Subcutaneous adipose tissue (tissue), 4 donors: Measurements from ENCODE around the gene RNLS. TPM values are rescaled to one million over a fixed set of nuclear protein-coding genes. Genes with fewer than 3 reads are reported as not detected.

ENCODE experiments used
- total RNA-seq, 4 donors: library from RNA; depleted of rRNA; stranded (reverse); fragments of >200 nt; gene quantifications; one replicate each; pipeline ENCODE4 v1.1.0, GENCODE V29; 2016
- TF ChIP-seq, protein P1 (sequence below): fragments of 450-650 bp; IDR thresholded peaks from one replicate; pipeline ENCODE4 v1.5.1; 2016; ENCODE audit warnings: low read depth, mild to moderate bottlenecking, control low read depth, antibody characterized with exemption, moderate library complexity

RNLS gene
- total RNA-seq, 4 donors from 2014 or later: 14.1 to 27.7 (median 23.1) TPM

- TF ChIP-seq, protein P1, sequence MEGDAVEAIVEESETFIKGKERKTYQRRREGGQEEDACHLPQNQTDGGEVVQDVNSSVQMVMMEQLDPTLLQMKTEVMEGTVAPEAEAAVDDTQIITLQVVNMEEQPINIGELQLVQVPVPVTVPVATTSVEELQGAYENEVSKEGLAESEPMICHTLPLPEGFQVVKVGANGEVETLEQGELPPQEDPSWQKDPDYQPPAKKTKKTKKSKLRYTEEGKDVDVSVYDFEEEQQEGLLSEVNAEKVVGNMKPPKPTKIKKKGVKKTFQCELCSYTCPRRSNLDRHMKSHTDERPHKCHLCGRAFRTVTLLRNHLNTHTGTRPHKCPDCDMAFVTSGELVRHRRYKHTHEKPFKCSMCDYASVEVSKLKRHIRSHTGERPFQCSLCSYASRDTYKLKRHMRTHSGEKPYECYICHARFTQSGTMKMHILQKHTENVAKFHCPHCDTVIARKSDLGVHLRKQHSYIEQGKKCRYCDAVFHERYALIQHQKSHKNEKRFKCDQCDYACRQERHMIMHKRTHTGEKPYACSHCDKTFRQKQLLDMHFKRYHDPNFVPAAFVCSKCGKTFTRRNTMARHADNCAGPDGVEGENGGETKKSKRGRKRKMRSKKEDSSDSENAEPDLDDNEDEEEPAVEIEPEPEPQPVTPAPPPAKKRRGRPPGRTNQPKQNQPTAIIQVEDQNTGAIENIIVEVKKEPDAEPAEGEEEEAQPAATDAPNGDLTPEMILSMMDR: no peak
Observed at GRCh38 chr10:88408096-88408495, 175.0 kb downstream of the RNLS start.

DNA sequence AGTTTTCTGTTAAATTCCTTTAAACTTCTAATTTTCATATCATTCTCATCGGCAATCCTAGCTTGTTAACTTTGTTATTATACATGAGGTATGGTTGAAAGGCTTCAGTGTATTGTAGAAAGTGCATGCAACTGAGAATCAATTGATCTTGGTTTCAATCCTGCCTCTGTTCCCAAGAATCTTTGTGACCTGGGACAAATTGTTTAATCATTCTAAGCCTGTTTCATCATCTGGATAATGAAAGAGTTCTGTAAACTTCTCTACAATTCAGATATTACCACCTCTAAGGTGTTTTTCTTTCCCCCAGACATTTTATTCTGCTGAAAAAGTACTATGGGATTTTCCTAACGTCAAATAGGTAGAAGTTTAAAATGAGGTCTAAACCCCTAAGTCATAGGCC is 179.0 kb downstream of the RNLS start:
- TF ChIP-seq, protein P1: no peak

GRCh38 chr10:88401671-88402347 is 181.3 kb downstream of the RNLS start:
- TF ChIP-seq, protein P1: no peak

DNA sequence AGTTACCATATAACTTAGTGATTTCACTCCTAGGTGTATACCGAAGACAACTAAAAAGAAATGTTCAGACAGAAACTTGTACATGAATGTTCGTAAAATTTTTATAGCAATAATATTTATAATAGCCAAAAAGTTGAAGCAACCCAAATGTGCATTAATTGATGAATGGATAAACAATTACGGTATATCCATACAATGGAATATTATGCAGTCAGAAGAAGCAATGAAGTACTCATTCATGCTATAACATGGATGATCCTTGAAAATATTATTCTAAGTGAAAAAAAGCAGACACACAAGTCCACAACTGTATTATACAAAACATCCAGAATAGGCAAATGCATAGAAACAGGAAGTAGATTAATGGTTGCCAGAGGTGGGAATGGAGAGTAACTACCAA is 183.9 kb downstream of the RNLS start:
- TF ChIP-seq, protein P1: no peak

GRCh38 chr10:88395677-88396076 is 187.4 kb downstream of the RNLS start:
- TF ChIP-seq, protein P1: no peak

DNA sequence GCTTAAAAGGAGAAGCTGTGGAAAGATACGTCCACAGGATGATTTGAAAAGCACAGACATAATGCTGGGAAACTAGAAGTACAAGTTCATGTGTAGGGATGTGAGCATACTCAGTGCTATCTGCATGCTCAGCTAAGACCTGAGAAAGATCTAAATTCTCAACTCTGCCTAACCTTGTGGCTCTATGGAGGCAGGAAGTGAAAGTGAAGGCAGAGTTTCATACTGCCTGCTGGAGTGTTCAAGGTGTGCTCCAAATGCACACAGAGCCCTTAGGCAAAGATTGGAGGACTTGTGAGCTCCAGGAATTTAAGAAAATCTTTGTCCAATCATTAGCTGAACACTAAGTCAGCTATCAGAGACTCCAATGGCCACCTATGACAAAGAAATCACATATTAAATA is 190.9 kb downstream of the RNLS start:
- TF ChIP-seq, protein P1: no peak

GRCh38 chr10:88390041-88390440 is 193.1 kb downstream of the RNLS start:
- TF ChIP-seq, protein P1: no peak
